DMS 273 (cell line): Measurements from ENCODE around the gene ATL2.
A peak's percentile ranks its signal among the peaks of the same experiment; 100 is the strongest.
"Not testable (repeated sequence)": the region's sequence is repeated elsewhere in the genome, so short reads cannot be mapped to it uniquely, and the experiment has no call there.

Experiments used
- DNase-seq: peaks from one replicate; lab custom pipeline; 2025; ENCODE audit not compliant: unreplicated experiment; lab: John Stamatoyannopoulos, UW

ATL2 gene

DNA sequence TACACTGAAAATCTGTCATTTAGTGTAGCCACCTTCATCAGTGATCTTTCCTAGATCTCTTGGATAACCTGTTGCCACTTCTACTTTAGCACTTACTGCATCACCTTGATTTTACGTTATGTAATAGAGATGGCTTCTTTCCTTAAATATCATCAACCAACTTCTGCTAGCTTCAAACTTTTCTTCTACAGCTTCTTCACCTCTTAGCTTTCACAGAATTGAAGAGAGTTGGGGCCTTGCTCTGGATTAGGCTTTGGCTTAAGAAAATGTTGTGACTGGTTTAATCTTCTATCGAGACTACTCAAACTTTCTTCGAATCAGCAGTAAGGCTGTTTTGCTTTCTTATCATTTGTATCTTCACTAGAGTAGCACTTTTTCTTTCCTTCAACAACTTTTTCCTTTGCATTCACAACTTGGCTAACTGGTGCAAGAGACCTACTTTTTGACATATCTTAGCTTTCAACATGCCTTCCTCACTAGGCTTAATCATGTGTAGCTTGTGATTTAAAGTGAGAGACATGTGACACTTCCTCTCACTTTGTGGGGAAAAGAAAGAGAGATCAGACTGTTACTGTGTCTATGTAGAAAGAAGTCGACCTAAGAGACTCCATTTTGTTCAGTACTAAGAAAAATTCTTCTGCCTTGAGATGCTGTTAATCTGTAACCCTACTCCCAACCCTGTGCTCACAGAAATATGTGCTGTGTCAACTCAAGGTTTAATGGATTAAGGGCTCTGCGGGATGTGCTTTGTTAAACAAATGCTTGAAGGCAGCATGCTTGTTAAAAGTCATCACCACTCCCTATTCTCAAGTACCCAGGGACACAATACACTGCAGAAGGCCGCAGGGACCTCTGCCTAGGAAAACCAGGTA lies 99.6 kb downstream of the ATL2 start:
- no peak for DNase-seq

GRCh38 chr2:38274286-38275276 lies 102.5 kb downstream of the ATL2 start:
- DNase-seq = peak; percentile 84

- DNase-seq = no peak
Observed at GRCh38 chr2:38271697-38272096, 105.4 kb downstream of the ATL2 start.

DNA sequence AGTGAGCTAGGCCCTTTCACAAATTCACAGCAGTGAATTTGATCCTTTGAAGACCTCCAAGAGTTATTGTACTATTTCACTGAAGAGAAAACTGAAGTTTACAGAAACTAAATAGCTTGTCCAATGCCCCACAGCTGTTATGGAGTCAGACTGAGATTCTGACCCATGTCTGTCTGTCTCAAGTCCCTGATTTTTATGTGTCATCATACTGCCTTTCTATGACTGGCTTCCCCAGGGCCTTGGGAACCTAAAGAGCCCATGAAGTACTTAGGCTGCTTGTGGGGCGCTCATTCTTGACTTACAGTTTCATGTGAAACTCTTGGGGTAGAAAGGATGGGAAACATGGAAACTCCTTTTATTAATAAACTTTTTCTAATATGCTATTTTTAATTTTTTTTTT lies 107.7 kb downstream of the ATL2 start:
- no peak for DNase-seq

- no peak for DNase-seq
Observed at GRCh38 chr2:38268691-38269327, 108.3 kb downstream of the ATL2 start.

GRCh38 chr2:38268001-38268400 lies 109.1 kb downstream of the ATL2 start:
- DNase-seq = no peak

DNA sequence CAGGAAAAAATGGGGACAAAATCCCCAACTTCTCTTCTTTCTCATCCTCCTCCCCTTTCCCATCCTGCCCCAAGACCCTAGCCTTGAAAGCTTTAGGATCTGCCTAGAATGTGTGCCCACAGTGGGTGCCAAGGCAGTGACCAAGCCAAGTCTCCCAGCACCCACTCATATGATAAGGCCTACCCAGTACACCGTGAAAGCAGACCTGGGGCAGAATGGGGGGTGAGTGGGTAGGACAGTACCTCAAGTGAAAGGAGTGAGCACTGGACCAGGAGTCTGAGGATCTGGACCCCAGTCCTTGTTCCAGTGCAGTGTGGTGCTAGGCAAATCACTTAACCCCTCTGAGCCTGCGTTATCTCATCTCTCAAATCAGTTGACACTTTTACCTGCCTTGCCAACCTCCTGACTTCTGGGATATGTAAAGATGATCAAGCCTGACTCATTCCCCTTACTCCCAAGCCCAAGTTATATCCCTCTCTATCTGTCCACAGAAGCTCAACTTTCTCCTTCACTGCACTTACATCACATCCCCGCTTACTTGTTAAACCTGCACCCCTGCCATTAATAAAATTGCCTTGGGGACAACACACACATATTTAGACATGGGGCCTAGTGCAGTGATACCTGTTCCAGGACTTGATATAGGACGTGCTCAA lies 109.7 kb downstream of the ATL2 start:
- no peak for DNase-seq

- DNase-seq = no peak
Observed at GRCh38 chr2:38266382-38267061, 110.6 kb downstream of the ATL2 start.

- no peak for DNase-seq
Observed at GRCh38 chr2:38265461-38265860, 111.6 kb downstream of the ATL2 start.

DNA sequence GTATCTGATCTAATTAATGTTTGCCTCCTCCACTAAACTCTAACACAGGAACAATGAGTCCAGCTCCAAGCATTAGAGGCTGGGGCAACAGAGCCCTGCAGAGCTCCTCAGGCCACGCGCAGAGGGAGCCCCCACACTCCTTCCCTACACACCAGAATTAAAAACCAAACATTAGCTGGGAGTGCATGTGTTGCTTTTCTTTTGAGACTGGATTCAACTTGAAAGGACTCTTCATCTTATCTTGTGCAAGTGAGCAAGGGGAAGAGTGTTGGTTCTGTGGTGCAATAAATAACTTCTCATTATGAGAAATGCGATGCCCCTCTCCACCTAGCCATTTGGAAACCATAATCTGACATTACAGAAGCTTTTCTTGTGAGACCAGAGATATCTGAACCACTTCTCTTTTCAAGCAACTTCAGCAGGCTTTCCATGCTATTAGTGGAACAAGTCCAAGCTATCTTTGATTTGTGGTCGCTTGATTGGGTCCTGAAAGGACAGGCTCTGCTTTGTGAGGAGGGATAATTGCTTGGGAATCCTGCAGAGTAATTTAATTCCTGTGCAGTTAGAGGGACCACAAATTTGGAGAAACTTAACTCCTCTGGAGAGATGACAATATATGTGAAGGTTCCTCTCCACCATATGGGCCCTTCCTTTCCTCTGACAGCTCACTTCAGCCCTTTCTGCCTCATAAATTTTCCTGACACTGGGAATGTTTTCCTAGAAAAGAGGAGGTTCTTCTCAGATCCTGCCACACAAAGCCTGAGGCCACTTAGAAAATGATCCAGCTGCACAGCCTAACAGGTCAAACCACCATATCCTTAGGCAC lies 112.5 kb downstream of the ATL2 start:
- no peak for DNase-seq

- no peak for DNase-seq
Observed at GRCh38 chr2:38263293-38263692, 113.8 kb downstream of the ATL2 start.

DNA sequence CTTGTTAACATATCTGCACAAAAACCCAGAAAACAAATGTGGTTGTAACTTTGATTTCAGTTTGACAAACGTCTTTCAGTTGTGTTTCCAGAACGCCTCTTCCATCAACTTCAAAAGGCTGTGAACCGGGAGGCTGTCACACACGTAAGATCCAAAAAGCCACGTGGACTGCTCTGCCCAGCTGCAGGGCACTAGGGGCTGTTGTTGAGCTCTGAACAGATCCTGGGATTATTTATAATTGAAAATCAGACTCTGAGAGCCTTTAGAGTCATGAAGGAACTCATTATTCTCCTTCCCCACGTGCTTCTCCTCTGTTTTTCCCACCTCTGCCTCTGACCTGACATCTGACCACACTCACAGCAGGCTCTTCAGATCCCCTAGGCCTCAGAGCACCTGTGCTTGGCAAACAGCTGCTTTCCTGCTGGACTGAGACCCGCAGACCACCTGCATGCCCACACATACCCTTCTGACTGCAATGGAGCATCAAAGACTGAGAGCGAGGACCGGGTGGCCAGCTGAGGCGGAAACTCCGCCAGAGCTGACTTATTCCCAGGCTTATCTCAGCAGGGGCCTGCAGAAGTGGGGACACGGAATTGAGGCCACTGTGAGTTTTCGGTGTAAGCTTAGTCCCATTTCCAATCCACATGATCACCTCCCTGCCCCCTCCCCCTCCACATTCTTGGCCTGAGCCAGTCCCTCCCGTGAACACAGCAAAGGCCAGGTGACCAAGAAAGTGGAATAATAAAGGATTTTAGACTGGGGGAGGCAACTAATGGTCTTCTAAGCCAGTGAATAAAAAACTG lies 114.8 kb downstream of the ATL2 start:
- no peak for DNase-seq

DNA sequence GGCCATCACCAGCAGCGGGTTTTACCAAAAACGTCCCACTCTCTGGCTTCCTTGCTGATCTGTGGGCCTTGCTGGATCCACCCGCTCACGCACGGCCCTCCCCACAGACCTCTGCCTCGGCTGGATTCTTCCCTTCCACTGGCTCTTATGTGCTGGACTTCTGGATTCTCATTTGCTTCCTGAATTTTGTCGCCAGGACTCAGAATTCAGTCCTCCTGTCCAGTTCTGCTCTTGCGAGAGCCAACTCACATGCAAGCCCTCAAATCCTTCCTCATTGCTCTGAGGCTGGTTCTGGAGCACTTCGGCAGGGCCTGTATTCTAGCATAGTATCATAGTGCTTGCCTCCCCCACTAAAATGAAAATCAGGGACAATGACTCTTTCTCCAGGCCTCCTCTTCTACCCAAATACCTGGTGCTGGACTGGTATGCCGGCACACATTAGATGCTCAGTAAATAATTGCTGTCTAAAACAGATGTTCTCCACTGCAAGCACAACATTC lies 115.5 kb downstream of the ATL2 start:
- DNase-seq = no peak

DNA sequence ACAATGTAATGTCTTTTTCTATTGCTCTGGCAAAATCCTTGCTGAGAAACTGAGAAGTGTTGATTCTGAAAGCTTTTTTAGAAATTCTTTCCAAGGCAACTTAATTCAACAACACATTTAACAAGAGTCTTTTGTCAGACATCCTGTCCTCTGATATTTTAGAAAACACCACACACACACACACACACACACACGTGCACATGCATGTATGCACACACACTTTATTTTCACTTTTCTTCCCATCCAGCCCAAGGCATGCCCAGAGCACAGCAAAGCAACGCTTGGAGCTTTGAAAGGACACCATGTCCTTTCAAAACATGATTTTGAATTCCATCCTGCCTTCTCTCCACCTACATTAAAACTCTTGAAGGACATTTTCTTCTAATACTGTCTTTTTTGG lies 116.1 kb downstream of the ATL2 start:
- no peak for DNase-seq

- DNase-seq = no peak
Observed at GRCh38 chr2:38260469-38260868, 116.6 kb downstream of the ATL2 start.

DNA sequence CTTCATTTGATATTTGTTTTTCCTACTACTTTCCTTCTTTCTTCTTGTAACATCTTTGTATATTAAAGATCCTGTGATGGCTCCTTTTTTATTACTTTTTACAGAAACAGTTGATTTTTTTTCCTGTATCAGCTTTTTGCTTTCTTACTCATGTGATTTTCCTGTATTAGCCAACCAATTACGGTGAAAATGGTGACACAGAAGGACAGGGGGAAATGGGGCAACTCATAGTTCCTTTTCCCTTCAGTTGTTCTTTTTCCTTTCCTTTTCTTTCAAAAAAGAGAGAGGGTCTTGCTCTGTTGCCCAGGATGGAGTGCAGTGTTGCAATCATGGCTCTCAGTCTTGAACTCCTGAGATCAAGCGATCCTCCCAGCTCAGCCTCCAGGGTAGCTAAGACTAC lies 117.8 kb downstream of the ATL2 start:
- DNase-seq = no peak

- not testable (repeated sequence) for DNase-seq
Observed at GRCh38 chr2:38257680-38258079, 119.4 kb downstream of the ATL2 start.

DNA sequence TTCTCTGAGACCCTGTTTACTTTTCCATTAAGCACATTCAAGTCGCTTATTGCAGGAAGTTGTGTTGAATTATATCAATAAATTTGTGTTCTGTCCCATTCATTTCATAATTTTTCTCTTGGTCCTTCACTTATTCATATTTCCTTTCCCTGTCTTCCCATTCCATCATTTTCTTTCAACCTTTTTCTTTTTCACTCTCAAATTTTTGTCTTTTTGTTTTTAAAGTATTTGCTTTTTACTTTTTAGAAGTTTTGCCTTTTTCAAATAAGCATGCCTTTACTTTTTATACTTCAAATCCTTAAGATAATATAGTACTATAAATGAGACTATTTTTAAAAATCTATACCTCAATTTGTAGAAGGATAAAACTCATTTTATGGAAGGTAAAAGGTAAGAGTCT lies 120.5 kb downstream of the ATL2 start:
- no peak for DNase-seq
